Measurements from ENCODE around the gene ARL4C.

DNA sequence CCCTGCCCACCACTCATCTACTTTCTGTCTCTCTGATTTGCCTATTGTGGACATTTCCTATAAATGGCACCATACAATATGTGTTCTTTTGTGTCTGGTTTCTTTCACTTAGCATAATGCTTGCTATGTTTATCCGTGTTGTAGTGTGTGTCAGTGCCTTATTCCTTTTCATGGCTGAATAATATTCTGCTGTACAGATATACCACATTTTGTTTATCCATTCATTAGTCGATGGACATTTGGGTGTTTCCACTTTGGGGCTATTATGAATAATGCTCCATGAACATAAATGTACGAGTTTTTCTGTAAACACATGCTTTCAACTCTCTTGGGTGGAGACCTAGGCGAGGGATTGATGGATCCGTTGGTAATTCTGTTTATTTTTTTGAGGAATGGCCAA lies 15.6 kb downstream of the ARL4C start:
- TF ChIP-seq POLR2AphosphoS5 (IDR thresholded peaks at IDR 0.05; ENCODE audit: low read depth) (no peak), EZH2 (IDR thresholded peaks at IDR 0.05; ENCODE audit: low read depth, unreplicated experiment) (no peak), CTCF (conservative IDR thresholded peaks at IDR 0.05; ENCODE audit: low read depth in 2 of 2) (no peak), EZH2phosphoT487 (IDR thresholded peaks at IDR 0.05; ENCODE audit: unreplicated experiment) (no peak), JUNB (IDR thresholded peaks at IDR 0.05; ENCODE audit: unreplicated experiment) (no peak)
- TF ChIP-seq, protein P1, sequence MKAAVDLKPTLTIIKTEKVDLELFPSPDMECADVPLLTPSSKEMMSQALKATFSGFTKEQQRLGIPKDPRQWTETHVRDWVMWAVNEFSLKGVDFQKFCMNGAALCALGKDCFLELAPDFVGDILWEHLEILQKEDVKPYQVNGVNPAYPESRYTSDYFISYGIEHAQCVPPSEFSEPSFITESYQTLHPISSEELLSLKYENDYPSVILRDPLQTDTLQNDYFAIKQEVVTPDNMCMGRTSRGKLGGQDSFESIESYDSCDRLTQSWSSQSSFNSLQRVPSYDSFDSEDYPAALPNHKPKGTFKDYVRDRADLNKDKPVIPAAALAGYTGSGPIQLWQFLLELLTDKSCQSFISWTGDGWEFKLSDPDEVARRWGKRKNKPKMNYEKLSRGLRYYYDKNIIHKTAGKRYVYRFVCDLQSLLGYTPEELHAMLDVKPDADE (IDR thresholded peaks at IDR 0.05), result no peak

Data from GM23338 (cell line).